ENCODE data around the gene MBD4. TPM values are rescaled to one million over a fixed set of nuclear protein-coding genes. Genes with fewer than 3 reads are reported as not detected.
A peak's percentile ranks its signal among the peaks of the same experiment; 100 is the strongest.
"Not testable (repeated sequence)": the region's sequence is repeated elsewhere in the genome, so short reads cannot be mapped to it uniquely, and the experiment has no call there.

MBD4 gene
- polyA plus RNA-seq, 3 donors: 25.6 to 31.5 (median 30.1) TPM

GRCh38 chr3:129415378-129415777, 24.4 kb downstream of the MBD4 start:
- Mint-ChIP-seq H3K27me3 (ENCODE audit: low read depth in 3 of 3) (peaks cover 0 to 3% (median 0%) of the 10 kb centered on the region in 3 donors), H3K4me1 (no peaks in the 10 kb centered on the region)
- WGBS (ENCODE audit: insufficient coverage): 61% methylated on average over 2 of the region's 3 CpGs

GRCh38 chr3:129413687-129414506, 25.9 kb downstream of the MBD4 start:
- no peaks in the 10 kb centered on the region for H4K20me1 ChIP-seq (ENCODE audit: insufficient read depth, low read length)
- no peak overlapping the region for H3K4me3 ChIP-seq (replicated peaks in 1 of 3; ENCODE audit: low read depth in 2 of 3, low read length in 3 of 3)
- no peaks in the 10 kb centered on the region for H3K9me3 ChIP-seq (replicated peaks in 1 of 2; ENCODE audit: control insufficient read depth in 1 of 2, insufficient read depth in 1 of 2, low read length in 2 of 2)
- H3K9ac ChIP-seq (ENCODE audit: insufficient read depth, low read length, poor library complexity, severe bottlenecking): no peak overlapping the region
- no peaks in the 10 kb centered on the region for H3K27me3 ChIP-seq (ENCODE audit: control insufficient read depth in 2 of 2, insufficient read depth in 2 of 2, low read length in 2 of 2)
- H3K36me3 ChIP-seq (replicated peaks in 1 of 2; ENCODE audit: control insufficient read depth in 1 of 2, insufficient read depth in 2 of 2, low read length in 2 of 2): no peaks in the 10 kb centered on the region
- intact Hi-C loops (cut with micrococcal nuclease): no loop called here
- no peaks in the 10 kb centered on the region for H3K79me2 ChIP-seq (ENCODE audit: insufficient read depth, low read length)
- WGBS (ENCODE audit: insufficient coverage): 100% methylated on average over 1 of the region's 4 CpGs
- H3K4me2 ChIP-seq (replicated peaks; ENCODE audit: extremely low read depth, low read length, poor library complexity, severe bottlenecking): no peak overlapping the region
- no peak for TF ChIP-seq CTCF (IDR thresholded peaks at IDR 0.05)
- no peak overlapping the region for H3K27ac Mint-ChIP-seq
- no peaks in the 10 kb centered on the region for H3K4me1 ChIP-seq (ENCODE audit: control insufficient read depth in 1 of 2, insufficient read depth in 2 of 2, low read length in 2 of 2)
- no peaks in the 10 kb centered on the region for H3K36me3 Mint-ChIP-seq
- no peak overlapping the region for H2AFZ ChIP-seq (ENCODE audit: insufficient read depth, low read depth, low read length, poor library complexity, severe bottlenecking)
- H3K9me3 Mint-ChIP-seq: peaks cover 0 to 2% (median 0%) of the 10 kb centered on the region in 7 donors
- no peak overlapping the region for H3K27ac ChIP-seq (ENCODE audit: low read depth in 1 of 2, low read length in 2 of 2)
- peak overlapping the region in 1 of 2 donors; percentile 0 for H3K4me3 Mint-ChIP-seq
- H3K4me1 Mint-ChIP-seq: no peaks in the 10 kb centered on the region
- no peak for DNase-seq
- H3K27me3 Mint-ChIP-seq (ENCODE audit: low read depth in 3 of 3): peaks cover 0 to 3% (median 0%) of the 10 kb centered on the region in 3 donors

More at GRCh38 chr3:129415378-129415777, 24.4 kb downstream of the MBD4 start:
- H3K27me3 ChIP-seq (ENCODE audit: control insufficient read depth in 2 of 2, insufficient read depth in 2 of 2, low read length in 2 of 2): no peaks in the 10 kb centered on the region
- H3K27ac ChIP-seq (ENCODE audit: low read depth in 1 of 2, low read length in 2 of 2): no peak overlapping the region
- no peak overlapping the region for H3K4me3 ChIP-seq (replicated peaks in 1 of 3; ENCODE audit: low read depth in 2 of 3, low read length in 3 of 3)
- H4K20me1 ChIP-seq (ENCODE audit: insufficient read depth, low read length): no peaks in the 10 kb centered on the region
- no peak overlapping the region for H3K4me2 ChIP-seq (replicated peaks; ENCODE audit: extremely low read depth, low read length, poor library complexity, severe bottlenecking)
- H3K4me3 Mint-ChIP-seq: no peak overlapping the region
- no peaks in the 10 kb centered on the region for H3K36me3 ChIP-seq (replicated peaks in 1 of 2; ENCODE audit: control insufficient read depth in 1 of 2, insufficient read depth in 2 of 2, low read length in 2 of 2)
- no peak overlapping the region for H3K27ac Mint-ChIP-seq
- no peak overlapping the region for H2AFZ ChIP-seq (ENCODE audit: insufficient read depth, low read depth, low read length, poor library complexity, severe bottlenecking)
- H3K79me2 ChIP-seq (ENCODE audit: insufficient read depth, low read length): no peaks in the 10 kb centered on the region
- no peaks in the 10 kb centered on the region for H3K4me1 ChIP-seq (ENCODE audit: control insufficient read depth in 1 of 2, insufficient read depth in 2 of 2, low read length in 2 of 2)
- no peaks in the 10 kb centered on the region for H3K9me3 ChIP-seq (replicated peaks in 1 of 2; ENCODE audit: control insufficient read depth in 1 of 2, insufficient read depth in 1 of 2, low read length in 2 of 2)
- H3K9ac ChIP-seq (ENCODE audit: insufficient read depth, low read length, poor library complexity, severe bottlenecking): no peak overlapping the region
- no peak for TF ChIP-seq CTCF (IDR thresholded peaks at IDR 0.05)
- H3K9me3 Mint-ChIP-seq: peaks cover 0 to 2% (median 0%) of the 10 kb centered on the region in 7 donors
- H3K36me3 Mint-ChIP-seq: no peaks in the 10 kb centered on the region
- intact Hi-C loops (cut with micrococcal nuclease): no loop called here
- DNase-seq: no peak

- H3K79me2 ChIP-seq (ENCODE audit: insufficient read depth, low read length); H3K27me3 ChIP-seq (ENCODE audit: control insufficient read depth in 2 of 2, insufficient read depth in 2 of 2, low read length in 2 of 2); H3K4me1 ChIP-seq (ENCODE audit: control insufficient read depth in 1 of 2, insufficient read depth in 2 of 2, low read length in 2 of 2); H3K9me3 ChIP-seq (replicated peaks in 1 of 2; ENCODE audit: control insufficient read depth in 1 of 2, insufficient read depth in 1 of 2, low read length in 2 of 2); H3K4me1 Mint-ChIP-seq; H3K27ac Mint-ChIP-seq; H3K36me3 ChIP-seq (replicated peaks in 1 of 2; ENCODE audit: control insufficient read depth in 1 of 2, insufficient read depth in 2 of 2, low read length in 2 of 2); intact Hi-C loops (cut with micrococcal nuclease); H3K9me3 Mint-ChIP-seq; H4K20me1 ChIP-seq (ENCODE audit: insufficient read depth, low read length); H3K36me3 Mint-ChIP-seq; H3K27ac ChIP-seq (ENCODE audit: low read depth in 1 of 2, low read length in 2 of 2); H2AFZ ChIP-seq (ENCODE audit: insufficient read depth, low read depth, low read length, poor library complexity, severe bottlenecking); H3K27me3 Mint-ChIP-seq (ENCODE audit: low read depth in 3 of 3); H3K4me3 ChIP-seq (replicated peaks in 1 of 3; ENCODE audit: low read depth in 2 of 3, low read length in 3 of 3); DNase-seq; H3K9ac ChIP-seq (ENCODE audit: insufficient read depth, low read length, poor library complexity, severe bottlenecking); H3K4me2 ChIP-seq (replicated peaks; ENCODE audit: extremely low read depth, low read length, poor library complexity, severe bottlenecking): not testable (repeated sequence)
- peak overlapping the region in 1 of 2 donors; percentile 0 for H3K4me3 Mint-ChIP-seq
- 100% methylated on average over 1 of the region's 3 CpGs for WGBS (ENCODE audit: insufficient coverage)
These were observed 26.5 kb downstream of the MBD4 start for GRCh38 chr3:129413238-129413637.

All from CD14-positive monocyte (primary cell).